ENCODE measurements around the gene DPYSL4. TPM values are rescaled to one million over a fixed set of nuclear protein-coding genes. Genes with fewer than 3 reads are reported as not detected.

DPYSL4 gene
- total and polyA plus RNA-seq, 7 donors, result 0.30 to 1.4 (median 0.82) TPM

DNA sequence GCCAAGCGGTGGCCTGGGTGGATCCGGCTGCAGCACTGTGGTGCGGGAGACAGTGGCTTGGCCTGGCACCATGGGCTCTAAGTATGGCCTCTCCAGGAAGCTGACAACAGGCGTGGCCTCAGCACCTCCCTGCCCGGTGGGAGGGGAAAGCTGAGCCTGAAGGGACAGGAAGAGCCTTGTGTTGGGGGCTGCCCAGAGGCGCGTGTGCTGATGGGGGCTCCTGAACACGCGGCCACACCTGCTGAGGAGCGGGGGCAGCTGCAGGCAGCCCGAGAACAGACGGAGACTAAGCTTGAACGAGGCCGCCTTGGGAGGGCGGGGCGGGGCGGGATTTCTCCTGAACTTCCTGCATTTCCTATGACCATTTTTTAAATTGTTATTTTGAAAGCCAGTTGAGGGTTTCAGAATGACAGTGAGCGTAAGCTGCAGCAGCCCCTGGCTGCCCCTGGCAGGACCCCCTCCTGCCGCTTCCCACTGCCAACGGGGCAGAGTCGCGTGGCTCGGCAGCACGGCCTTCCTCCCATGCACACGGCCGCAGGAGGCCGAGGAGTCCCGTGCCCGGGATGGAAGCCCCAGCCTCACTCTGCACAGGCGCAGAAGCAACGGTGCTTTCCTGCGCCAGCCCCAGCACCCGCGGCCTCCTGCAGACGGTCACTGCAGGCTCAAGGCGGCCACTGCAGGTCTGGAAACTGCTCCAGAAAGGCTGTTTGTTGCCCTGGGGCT lies 43.2 kb downstream of the DPYSL4 start:
- intact Hi-C loops (cut with DNase I), result no loop called here
- ATAC-seq, result peak; percentile 25 to 76 (median 59)
- peak in 1 of 2 donors; percentile 37 for DNase-seq
- Histone ChIP-seq H3K36me3 (ENCODE audit: insufficient read depth in 1 of 2, low read depth in 1 of 2) (no peaks in the 10 kb centered on the region), H3K4me3 (peak overlapping the region; percentile 49), H3K9me3 (no peaks in the 10 kb centered on the region), H3K27me3 (ENCODE audit: insufficient read depth in 3 of 3, low read length in 2 of 3) (no peaks in the 10 kb centered on the region), H3K4me1 (no peaks in the 10 kb centered on the region), H3K27ac (no peak overlapping the region)
- TF ChIP-seq, protein P1, sequence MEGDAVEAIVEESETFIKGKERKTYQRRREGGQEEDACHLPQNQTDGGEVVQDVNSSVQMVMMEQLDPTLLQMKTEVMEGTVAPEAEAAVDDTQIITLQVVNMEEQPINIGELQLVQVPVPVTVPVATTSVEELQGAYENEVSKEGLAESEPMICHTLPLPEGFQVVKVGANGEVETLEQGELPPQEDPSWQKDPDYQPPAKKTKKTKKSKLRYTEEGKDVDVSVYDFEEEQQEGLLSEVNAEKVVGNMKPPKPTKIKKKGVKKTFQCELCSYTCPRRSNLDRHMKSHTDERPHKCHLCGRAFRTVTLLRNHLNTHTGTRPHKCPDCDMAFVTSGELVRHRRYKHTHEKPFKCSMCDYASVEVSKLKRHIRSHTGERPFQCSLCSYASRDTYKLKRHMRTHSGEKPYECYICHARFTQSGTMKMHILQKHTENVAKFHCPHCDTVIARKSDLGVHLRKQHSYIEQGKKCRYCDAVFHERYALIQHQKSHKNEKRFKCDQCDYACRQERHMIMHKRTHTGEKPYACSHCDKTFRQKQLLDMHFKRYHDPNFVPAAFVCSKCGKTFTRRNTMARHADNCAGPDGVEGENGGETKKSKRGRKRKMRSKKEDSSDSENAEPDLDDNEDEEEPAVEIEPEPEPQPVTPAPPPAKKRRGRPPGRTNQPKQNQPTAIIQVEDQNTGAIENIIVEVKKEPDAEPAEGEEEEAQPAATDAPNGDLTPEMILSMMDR (IDR thresholded peaks at IDR 0.05), result no peak
- WGBS, 3 donors, result 41 to 44% (median 43%) methylated on average over 33 to 36 of the region's 36 CpGs

DNA sequence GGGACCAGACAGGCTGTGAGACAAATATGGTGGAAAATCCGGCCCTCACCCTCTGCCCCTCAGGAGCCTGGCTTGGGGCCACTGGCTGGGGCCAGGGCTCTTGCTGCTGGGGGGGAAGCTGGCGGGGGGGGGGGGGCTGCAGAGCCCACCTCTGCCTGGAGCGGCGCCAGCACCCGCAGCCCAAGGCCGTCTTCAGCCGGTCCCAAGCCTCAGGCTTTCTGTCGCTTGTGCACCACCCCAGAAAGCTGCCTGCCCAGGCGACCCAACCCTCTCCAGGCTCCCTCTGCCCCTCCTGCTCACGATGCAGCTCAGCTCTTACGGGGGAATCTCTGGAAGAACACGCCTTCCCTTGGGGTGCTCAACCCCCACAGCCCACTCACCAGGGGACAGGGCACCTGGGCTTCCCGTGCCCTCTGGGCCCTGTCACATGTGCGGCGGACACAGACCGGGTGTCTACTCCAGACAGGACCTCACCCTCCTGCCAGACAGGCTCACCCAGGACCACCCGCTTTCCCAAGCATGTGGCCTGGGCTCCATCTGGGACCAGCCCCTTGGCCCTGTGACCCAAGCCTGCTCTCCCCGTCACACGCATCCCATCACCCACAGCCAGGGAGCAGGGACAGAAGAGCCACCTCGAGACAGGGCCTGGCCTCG lies 43.9 kb downstream of the DPYSL4 start:
- DNase-seq, result no peak
- no peak overlapping the region for H3K27ac ChIP-seq
- H3K4me1 ChIP-seq, result no peaks in the 10 kb centered on the region
- TF ChIP-seq, protein P1 (IDR thresholded peaks at IDR 0.05), result no peak
- H3K36me3 ChIP-seq (ENCODE audit: insufficient read depth in 1 of 2, low read depth in 1 of 2), result no peaks in the 10 kb centered on the region
- WGBS, 3 donors, result 76 to 84% (median 79%) methylated on average over 14 to 21 of the region's 21 CpGs
- ATAC-seq, result no peak
- intact Hi-C loops (cut with DNase I), result no loop called here
- H3K9me3 ChIP-seq, result no peaks in the 10 kb centered on the region
- H3K27me3 ChIP-seq (ENCODE audit: insufficient read depth in 3 of 3, low read length in 2 of 3), result no peaks in the 10 kb centered on the region
- peak overlapping the region; percentile 49 for H3K4me3 ChIP-seq

GRCh38 chr10:132231656-132232022 lies 44.9 kb downstream of the DPYSL4 start:
- no peaks in the 10 kb centered on the region for H3K36me3 ChIP-seq (ENCODE audit: insufficient read depth in 1 of 2, low read depth in 1 of 2)
- intact Hi-C loops (cut with DNase I), result no loop called here
- no peaks in the 10 kb centered on the region for H3K9me3 ChIP-seq
- WGBS, 3 donors, result 92 to 98% (median 93%) methylated on average over 13 of the region's 13 CpGs
- no peaks in the 10 kb centered on the region for H3K4me1 ChIP-seq
- ATAC-seq (no peak), DNase-seq (no peak)
- TF ChIP-seq, protein P1 (IDR thresholded peaks at IDR 0.05), result no peak
- no peak overlapping the region for H3K27ac ChIP-seq
- H3K27me3 ChIP-seq (ENCODE audit: insufficient read depth in 3 of 3, low read length in 2 of 3), result no peaks in the 10 kb centered on the region
- H3K4me3 ChIP-seq, result no peak overlapping the region

DNA sequence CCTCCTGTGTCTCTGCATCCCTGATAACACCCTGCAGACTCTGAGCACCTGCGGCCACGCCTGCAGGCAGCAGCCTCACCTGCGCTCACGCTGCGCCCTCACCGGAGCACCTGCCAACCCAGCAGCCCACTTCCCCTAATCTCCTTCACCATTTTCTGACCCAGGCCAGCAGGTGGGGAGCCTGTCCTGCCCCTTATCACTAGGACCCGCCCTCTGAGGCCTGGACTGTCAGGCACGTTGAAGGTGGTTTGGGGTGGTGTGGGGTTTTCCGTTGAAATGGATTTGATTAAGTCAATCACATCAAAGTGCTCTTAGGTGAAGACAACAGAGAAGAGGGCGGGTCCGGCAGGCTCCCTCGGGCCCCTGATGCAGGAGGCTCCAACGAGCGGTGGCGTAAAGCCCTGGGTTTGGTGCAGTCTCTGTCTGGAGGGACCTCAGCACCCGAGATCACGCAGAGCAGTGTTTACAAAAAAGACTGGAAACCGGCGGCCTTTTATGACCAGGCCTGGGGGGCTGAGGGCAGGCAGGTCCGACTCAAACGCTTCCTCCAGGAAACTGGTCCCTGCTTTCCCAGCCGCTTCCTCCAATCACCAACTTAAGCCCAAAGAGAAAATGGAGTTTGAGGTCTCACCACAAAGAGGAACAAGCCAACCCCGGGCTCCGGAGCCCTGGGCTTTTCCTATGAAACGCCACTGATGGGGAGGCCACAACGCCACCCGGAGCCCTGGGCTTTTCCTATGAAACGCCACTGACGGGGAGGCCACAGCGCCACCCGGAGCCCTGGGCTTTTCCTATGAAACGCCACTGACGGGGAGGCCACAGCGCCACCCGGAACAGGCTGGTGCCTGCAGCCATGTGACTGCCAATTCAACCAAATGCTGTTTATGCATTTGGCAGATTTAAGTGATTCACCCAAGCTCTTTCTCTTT lies 45.5 kb downstream of the DPYSL4 start:
- H3K36me3 ChIP-seq (ENCODE audit: insufficient read depth in 1 of 2, low read depth in 1 of 2), result no peaks in the 10 kb centered on the region
- H3K27ac ChIP-seq, result no peak overlapping the region
- no peaks in the 10 kb centered on the region for H3K4me1 ChIP-seq
- H3K4me3 ChIP-seq, result no peak overlapping the region
- WGBS, 3 donors, result 76 to 88% (median 76%) methylated on average over 35 of the region's 35 CpGs
- ATAC-seq (no peak), DNase-seq (no peak)
- H3K9me3 ChIP-seq, result no peaks in the 10 kb centered on the region
- no peaks in the 10 kb centered on the region for H3K27me3 ChIP-seq (ENCODE audit: insufficient read depth in 3 of 3, low read length in 2 of 3)
- intact Hi-C loops (cut with DNase I), result no loop called here
- TF ChIP-seq, protein P1 (IDR thresholded peaks at IDR 0.05), result no peak
